NCI-H345 (cell line): ENCODE data around the gene PAQR6.

Experiments used
- DNase-seq: peaks from one replicate; lab custom pipeline; 2025; lab: John Stamatoyannopoulos, UW

Gene PAQR6

DNA sequence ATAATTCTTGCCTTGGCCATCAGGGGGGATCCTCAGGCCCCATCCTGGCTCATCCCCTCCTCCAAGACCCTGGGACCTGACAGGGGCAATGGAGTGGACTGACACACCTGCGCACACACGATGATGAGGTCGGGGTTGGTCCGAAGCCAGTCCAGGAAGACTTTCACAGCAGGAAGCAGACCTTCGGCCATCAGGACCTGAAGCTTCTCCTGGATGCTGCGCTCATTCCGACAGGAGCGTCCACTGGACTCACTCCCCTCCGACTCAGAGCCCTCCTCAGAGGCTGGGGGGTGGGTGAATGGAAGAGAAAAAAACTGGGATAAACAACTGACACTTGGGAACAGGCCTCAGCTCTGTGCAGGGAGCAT is 15.4 kb upstream of the PAQR6 start:
- DNase-seq, result no peak

DNA sequence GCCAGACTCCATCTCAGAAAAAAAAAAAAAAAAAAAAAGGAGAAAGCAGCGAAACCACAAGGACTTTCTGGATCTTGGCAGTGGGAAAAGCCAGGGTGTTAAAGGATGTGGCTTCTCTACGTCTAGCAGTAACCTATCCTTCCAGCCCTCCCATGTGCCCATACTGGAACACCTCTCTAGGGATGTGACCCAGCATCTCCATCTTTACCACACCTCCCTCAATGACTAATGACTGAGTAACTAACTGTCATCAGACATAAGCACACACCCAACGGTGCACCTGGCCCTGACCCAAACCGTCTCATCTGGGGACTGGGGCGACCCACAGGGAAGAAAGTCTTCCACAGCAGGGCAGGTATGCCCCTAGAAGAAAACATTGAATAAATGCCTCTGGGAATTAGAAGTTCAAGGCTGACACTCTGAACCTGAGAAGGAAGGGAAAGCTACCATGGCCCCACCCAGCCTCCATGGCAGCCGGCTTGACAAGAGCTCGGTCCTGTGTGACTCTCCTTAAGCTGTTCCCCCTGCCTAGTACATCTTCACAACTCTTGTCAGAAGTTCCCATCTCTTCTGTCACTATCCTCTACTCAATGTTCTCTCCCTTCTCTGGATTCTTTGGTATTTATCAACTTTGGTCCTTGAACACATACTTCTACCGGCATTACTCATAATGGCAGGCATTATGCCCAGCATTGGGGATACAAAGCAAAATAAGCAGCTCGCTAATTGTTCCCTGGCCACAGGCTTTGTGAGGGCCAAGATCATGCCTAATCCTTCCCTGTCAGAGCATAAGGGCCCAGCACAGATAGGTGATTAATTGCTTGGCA is 14.8 kb upstream of the PAQR6 start:
- no peak for DNase-seq

DNA sequence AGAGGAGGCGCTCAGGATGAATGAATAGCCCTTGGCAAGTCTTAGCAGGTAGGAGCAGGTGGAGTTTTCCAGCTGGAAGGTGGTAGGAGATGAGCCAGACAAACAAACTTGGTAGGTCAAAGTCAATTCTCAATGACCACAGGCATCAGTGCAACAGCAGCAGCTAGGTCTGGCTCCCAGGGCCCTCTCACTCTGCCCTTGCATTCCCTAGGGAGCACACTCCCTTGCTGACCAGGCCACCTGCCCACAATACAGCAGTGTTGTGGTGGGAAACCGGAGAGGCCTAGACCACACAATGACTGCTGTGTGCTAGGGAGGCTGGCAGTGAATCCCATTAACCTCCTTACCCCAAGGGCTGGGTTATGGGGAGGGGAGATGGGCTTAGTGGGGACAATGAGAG is 13.0 kb upstream of the PAQR6 start:
- no peak for DNase-seq

DNA sequence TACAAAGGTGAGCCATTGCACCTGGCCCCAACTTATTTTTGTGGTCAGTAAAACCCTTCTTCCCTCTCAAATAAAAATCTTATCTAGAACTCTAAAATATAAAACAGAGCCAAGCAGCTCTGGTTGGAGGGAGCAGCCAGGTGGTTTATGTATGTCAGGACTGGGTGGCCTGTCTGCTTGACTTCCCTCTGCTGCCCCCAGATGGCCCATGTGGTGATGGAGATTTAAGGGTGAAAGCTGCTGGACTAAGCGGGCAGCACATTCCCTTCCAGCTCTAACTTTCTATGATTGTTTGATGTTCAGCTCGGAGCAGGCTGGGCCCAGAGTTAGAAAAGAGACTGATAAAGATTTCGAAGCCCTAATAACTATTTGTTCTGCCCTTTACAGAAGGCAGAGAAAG is 11.9 kb upstream of the PAQR6 start:
- DNase-seq, result no peak

DNA sequence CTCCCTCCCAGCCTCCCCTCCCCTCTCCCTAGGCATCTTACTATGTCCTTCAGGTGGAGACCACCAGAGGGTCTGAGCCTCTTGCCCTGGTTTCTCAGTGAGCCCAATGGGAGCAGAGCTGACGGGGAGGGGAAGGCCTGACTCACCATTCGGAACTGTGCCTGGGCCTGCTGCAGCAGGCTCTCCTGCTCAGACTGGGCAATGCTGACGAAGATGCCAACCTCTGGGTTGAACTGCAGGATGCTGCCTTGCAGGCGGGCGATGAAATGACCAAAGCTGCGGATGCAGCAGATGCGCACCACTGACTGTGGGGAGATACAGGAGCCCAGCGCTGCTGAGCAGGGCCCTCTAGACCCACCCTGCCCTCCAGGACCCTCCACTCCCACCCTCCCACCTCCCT is 11.0 kb upstream of the PAQR6 start:
- DNase-seq, result no peak

DNA sequence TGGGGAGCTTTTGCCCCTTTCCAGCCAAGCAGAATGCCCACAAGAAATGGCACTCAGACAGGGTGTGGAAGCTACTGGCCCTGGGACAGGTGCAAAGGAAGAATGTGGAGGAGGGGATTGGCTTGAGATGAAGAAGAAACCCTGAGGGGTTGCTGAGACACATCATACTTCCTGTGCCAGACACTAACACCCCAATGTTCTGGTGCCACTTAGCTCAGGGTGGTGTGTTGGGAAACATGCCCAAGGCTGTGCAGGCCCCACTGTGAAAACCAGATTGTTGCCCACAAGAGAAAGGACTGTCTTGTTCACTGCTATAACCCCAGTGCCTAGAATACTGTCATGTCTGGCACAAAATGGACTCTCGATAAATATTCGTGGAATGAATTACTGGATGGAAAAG is 9.9 kb upstream of the PAQR6 start:
- DNase-seq, result no peak

DNA sequence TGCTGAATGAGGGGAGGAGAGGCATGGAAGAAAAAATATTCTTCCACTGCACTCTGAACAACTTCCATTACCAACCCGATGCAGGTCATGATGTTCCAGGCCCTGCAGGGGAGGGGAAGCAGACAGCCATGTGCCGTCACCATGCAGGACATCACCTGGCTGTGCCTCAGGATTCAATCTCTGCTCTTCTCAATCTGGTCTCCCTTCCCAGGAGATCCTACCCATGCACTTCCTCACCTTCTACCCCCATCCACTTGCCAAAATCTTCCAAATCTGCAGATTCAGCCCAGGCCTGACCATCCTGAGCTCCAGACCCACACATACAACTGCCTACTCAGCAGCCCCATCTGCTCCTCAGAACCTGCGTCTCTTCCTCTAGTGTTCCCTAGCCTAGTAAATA is 5.8 kb upstream of the PAQR6 start:
- no peak for DNase-seq

DNA sequence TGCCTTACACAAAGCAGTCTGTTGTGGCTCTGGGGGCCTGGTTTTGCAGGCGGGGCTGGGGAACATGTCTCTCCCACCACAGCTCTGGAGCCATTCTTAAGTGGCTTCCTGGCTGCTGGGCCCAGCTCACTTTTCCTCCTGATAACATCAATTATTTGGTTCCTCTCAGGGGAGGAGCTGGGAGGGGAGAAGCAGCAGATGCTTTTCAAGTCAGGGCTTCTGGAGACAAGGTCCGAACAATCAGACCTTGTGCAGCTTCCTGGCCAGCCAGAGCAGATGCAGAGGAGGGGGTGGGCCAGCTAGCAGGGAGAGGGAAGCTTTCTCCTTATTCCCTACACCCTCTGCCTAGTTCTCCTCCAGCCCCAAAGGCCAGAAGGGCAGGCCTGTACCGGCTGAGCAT is 3.7 kb upstream of the PAQR6 start:
- no peak for DNase-seq

DNA sequence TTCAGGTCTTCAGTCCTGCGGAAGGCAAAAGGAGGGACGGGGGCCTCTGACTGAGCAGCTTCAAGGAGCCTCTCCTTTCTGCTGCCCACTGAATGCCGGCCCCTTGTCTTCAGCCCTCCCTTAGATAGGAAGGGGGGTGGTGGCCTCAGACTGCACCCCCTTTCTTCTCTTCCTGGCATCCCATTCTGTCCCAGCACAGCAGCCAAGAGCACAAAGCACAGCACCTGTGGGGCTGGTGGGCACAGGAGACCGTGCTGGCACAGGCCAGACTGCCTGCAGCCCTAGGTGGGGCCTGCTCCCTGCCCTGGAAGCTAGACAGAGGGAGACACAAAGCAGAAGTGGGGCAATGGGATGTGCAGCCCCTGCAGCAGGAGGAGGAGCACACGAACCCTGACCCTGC is 1.7 kb upstream of the PAQR6 start:
- DNase-seq, result no peak

DNA sequence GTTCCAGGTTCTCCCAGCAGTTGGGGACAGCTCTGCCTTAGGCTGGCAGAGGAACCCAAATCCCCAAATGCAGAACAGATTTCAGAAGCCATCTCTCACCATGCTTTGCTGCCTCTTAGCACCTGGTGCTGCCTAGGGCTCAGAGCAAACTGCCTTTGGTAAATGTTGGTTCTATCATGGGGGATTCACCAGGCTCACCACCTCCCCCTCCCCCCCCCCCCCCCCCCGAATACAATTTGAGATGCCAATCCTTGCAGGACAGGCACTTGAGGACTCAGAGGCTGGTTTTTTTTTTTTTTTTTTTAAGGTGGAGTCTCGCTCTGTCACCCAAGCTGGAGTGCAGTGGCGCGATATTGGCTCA is 447 bp upstream of the PAQR6 start:
- no peak for DNase-seq

DNA sequence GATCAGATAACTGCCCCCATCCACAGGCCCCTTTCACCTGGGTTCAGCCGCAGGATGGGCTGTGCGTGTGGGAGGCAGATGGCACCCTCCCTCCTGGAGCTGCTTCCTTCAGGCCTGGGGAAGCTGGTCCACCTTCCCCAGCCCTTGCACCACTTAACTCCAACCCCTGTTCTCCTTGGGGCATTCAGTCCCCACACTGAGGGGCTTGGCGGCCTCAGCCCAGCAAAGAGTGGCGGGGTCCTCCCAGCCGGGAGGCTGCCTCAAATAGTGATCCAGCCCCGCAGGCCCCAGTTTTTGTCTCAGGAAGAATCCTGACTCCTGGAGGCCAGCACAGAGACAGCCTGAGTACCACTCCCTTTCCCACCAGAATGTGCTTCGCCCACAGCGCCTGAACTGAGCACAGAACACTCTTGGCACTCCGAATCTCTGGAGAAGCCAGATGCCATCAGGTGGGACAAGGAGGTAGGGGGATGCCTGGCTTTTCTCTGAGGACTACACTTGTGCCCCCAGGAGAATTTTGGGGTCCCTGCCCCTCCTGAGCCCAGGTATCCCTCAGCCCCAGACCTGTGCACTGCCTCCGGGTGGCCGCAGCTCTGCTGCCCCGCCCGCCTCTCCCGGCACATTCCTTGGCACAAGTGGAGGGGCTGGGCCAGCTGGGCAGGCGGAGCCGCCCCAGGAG is 936 bp downstream of the PAQR6 start:
- DNase-seq, result no peak

DNA sequence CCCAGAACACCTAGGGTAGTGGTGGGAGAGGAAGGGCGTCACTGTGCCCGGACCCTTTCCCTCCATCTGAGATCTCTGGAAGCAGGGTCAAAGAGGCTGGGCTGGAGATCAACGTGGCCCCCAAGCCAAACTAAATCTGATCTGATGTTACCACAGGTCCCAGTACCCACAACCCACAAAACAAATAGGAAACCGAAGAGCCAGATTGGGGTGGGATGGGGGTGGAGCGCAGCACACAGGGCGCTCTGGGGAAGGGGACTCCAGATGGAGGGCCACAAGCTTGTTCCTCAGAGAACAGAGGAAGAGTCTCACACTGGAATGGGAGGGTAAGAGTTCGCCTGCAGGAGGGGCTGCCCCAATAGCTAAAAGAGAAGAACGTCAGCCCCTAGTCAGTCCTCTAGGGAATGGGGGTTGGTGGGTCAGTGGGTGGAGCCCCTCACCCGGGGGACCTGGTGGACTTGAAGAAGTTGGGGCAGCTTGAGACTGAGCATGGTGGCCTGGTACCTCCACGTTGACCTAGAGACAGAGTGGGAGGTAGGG is 1.5 kb downstream of the PAQR6 start:
- DNase-seq, result no peak

DNA sequence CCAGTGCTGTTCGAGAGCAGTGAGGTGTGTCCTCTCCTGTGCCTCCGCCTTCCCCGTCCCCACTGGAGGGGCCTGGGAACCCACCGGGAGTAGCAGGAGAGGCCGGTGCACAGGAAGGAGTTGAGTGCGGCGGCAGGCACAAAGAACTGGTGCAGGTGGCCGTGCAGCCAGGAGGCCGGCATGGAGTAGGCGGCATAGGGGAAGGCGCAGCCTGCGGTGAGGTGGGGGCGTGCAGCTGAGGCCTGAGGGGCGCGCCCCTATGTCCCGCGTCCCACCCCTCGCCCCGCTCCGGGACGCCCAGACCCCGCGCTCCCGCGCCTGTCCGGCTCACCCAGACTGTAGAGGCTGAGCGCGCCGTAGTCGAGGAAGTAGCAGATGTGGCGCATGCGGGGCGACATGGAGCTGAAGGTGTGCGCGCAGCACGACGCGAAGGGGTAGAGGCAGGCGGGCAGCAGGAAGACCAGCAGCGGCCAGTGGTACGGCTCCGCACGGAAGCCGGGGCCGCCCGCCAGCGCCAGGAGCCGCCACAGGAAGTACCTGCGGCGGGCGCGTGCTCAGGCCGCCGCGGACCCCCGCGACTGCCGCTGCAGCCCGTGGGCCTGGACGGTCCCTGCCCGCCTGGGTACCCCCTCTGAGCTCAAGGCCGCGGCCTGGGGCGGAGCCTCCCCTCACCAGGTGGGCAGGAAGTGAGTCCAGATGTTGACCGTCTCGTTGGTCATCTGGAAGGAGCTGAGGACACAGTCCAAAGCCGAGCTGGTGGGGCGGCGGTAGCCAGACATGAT is 2.2 kb downstream of the PAQR6 start:
- peak; percentile 78 for DNase-seq

DNA sequence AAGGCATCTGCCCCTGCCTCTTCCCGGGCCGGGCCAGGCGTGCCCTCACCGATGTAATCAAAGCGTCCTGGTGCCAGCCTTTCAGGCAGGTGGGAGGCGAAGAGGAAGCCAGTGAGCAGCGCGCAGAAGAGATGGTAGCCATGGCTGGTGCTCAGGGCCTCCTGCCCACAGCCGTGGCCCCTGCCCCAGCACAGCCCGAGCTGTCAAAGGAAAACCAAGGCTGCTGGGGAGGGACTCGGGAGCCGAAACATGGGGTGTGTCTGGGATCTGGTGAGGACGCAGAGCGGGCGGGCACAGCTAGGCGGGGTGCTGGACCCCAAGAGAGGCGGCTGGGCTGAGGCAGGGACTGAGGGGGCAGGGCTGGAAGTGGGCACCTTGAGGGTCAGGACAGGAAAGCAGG is 3.1 kb downstream of the PAQR6 start:
- no peak for DNase-seq

DNA sequence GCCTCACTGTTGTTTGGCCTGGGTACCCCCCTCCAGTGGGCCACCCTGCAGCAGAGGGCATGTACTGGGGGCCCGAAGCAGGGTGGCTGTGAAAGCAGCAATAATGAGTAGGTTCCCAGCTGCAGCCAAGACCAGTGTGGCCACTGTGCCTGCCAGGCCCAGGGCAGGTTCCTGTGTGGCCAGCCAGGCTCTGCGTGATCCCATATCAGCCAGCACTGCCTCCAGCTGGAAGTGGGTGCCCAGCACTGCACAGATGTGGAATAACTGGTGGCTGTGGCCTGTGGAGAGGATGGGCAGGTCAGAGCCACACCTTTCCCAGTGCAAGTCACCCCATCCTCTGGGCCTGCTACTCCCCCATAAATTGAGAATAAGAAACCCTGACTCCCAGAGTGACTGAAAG is 3.7 kb downstream of the PAQR6 start:
- DNase-seq, result no peak

DNA sequence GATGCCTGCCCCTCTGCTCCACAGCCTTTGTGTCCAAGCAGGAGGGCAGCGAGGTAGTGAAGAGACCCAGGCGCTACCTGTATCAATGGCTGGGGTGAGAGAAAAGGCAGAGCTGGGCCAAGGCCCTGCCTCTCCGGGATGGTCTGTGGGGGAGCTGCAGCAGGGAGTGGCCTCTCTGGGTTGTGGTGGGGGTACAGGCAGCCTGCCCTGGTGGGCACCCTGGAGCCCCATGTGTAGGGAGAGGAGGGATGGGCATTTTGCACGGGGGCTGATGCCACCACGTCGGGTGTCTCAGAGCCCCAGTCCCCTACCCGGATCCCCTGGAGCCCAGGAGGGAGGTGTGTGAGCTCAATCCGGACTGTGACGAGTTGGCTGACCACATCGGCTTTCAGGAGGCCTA is 5.1 kb downstream of the PAQR6 start:
- no peak for DNase-seq

DNA sequence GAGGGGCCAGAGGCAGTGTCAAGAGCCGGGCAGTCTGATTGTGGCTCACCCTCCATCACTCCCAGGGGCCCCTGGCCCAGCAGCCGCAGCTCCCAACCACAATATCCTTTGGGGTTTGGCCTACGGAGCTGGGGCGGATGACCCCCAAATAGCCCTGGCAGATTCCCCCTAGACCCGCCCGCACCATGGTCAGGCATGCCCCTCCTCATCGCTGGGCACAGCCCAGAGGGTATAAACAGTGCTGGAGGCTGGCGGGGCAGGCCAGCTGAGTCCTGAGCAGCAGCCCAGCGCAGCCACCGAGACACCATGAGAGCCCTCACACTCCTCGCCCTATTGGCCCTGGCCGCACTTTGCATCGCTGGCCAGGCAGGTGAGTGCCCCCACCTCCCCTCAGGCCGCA is 5.9 kb downstream of the PAQR6 start, which contains the start of gene BGLAP:
BGLAP (plus strand) TSS at position 259 of the 400 bp plus-strand sequence; CDS start at position 307, 48 bp downstream.
- no peak for DNase-seq

DNA sequence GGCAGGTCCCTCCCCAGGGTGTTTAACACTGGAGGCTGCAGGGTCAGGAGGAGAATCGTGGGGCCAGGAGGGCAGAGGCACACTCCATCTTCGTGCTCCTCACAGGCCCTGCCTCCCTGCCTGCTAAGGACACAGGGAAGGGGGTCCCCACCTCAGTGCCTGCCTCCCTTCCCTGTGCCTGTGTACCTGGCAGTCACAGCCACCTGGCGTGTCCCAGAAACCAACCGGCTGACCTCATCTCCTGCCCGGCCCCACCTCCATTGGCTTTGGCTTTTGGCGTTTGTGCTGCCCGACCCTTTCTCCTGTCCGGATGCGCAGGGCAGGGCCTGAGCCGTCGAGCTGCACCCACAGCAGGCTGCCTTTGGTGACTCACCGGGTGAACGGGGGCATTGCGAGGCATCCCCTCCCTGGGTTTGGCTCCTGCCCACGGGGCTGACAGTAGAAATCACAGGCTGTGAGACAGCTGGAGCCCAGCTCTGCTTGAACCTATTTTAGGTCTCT is 6.5 kb downstream of the PAQR6 start:
- no peak for DNase-seq

DNA sequence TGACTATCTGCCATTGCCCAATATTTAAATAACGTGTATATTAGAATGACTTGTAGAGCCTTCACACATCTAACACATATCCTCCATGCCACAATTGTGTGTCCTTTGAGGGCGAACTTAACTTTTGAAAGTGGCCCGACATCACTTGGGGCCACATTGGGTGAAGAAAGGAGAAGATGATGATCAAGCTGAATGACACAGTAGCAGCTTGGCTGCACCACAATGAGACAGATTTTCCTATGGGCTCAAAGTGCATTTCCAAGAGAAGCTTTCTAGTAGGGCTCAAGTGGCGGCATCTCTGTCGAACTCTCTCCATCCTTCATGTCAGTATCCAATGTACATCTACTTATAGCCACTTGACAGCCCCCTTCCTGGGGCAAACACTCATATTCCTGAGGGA is 9.6 kb downstream of the PAQR6 start:
- no peak for DNase-seq

DNA sequence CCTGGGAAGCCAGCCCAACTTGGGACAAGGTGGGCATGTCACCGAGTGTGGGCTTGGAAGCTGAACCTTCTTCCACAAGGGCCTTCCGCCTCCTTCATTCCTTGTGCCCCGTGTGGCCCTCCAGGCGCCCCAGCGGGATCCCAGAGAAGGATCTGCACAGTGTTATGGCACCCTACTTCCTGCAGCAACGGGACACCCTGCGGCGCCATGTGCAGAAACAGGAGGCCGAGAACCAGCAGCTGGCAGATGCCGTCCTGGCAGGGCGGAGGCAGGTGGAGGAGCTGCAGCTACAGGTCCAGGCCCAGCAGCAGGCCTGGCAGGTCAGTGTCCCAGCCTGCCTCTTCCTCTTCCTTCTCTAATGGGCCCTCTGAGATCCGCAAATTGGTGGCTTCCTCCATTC is 11.7 kb downstream of the PAQR6 start:
- no peak for DNase-seq

DNA sequence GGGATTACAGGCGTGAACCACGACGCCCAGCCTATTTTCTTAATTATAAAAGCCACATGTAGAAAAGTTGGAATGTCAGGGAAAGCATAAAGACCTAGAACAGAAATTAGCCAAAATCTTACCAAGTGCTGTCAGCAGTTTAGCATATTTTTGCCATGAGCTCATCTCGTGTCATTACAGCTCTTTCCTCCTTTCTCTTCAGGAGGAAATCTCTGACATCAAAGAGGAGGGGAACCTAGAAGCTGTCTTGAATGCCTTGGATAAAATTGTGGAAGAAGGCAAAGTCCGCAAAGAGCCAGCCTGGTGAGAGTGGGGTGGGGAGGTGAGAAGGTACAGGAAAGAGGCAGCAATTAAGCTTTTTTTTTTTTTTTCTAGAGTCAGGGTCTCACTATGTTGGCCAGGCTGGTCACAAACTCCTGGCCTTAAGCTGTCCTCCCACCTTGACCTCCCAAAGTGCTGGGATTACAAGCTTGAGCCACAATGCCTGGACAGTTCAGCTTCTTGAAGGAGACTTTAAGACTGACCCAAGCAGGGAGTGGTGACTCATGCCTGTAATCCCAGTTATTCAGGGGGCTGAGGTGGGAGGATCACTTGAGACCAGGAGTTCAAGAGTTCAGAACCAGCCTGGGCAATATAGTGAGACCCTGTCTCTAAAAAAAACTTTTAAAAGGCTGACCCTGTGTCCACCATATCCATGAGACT is 14.3 kb downstream of the PAQR6 start:
- DNase-seq, result no peak
